Uterus (tissue), 4 donors: Measurements from ENCODE around the gene C2CD2L. TPM values are rescaled to one million over a fixed set of nuclear protein-coding genes. Genes with fewer than 3 reads are reported as not detected.

Experiments used
- DNase-seq, 2 donors: peaks; one replicate each; pipeline ENCODE4 v3.0.0-alpha.2; 2019 to 2020
- H3K27ac ChIP-seq, 2 donors: fragments of 200-600 bp; sonication (generic); 1 replicate in 1 of 2; 2 replicates in 1 of 2; pipeline ENCODE4 v1.5.1; 2016 to 2018
- H3K27me3 ChIP-seq, 2 donors: fragments of 200-600 bp; sonication (generic); one replicate each; pipeline ENCODE4 v1.5.1; 2018 to 2019; ENCODE audit warnings: control low read depth in 1 of 2
- H3K36me3 ChIP-seq, 2 donors: fragments of 200-600 bp; sonication (generic); one replicate each; pipeline ENCODE4 v1.5.1; 2019; ENCODE audit warnings: control low read depth in 1 of 2
- H3K4me1 ChIP-seq, 2 donors: fragments of 200-600 bp; sonication (generic); one replicate each; pipeline ENCODE4 v1.5.1; 2018 to 2019; ENCODE audit warnings: control low read depth in 1 of 2
- H3K4me3 ChIP-seq, 2 donors: fragments of 200-600 bp; sonication (generic); 1 replicate in 1 of 2; 2 replicates in 1 of 2; pipeline ENCODE4 v1.5.1; 2018 to 2019; ENCODE audit warnings: mild to moderate bottlenecking in 1 of 2
- H3K9me3 ChIP-seq, 2 donors: fragments of 200-600 bp; sonication (generic); one replicate each; pipeline ENCODE4 v1.5.1; 2019; ENCODE audit warnings: control low read depth in 1 of 2
- CTCF ChIP-seq, 4 experiments: fragments of 200-600 bp in 2 of 4; fragments of 450-650 bp in 2 of 4; sonication (generic) in 2 of 4; IDR thresholded peaks; one replicate each; pipeline ENCODE4 v1.5.1; 2016 to 2019; ENCODE audit warnings: antibody characterized with exemption in 4 of 4, mild to moderate bottlenecking in 2 of 4, moderate library complexity in 1 of 4
- POLR2A ChIP-seq, 2 donors: fragments of 450-650 bp; IDR thresholded peaks; one replicate each; pipeline ENCODE4 v1.6.1; 2016; ENCODE audit warnings: antibody characterized with exemption in 2 of 2, mild to moderate bottlenecking in 1 of 2, moderate library complexity in 1 of 2
- intact Hi-C: fragments of 100-400 bp; cut with DNase I; formaldehyde crosslinking; loops from one replicate; pipeline ENCODE4 v1.15.1; 2023; ENCODE audit warnings: low total_unique reads
- total RNA-seq, 4 donors: library from RNA; depleted of rRNA in 3 of 4; stranded (reverse); fragments of >200 nt in 3 of 4; gene quantifications; one replicate each; pipeline versions ENCODE4 v1.1.0 to v1.2.4, GENCODE V29; 2014 to 2023
- donor health status: DM: yes; HTN: yes; CAD: no.

Gene C2CD2L
- total RNA-seq, 4 donors from 2014 or later = 1.8 to 14.3 (median 2.7) TPM

- no peak for TF ChIP-seq POLR2A (IDR thresholded peaks at IDR 0.05)
- Histone ChIP-seq H3K9me3 (no peaks in the 10 kb centered on the region), H3K27me3 (no peaks in the 10 kb centered on the region), H3K4me3 (no peak overlapping the region), H3K4me1 (peaks cover 0 to 4% of the 10 kb centered on the region in 2 donors), H3K27ac (no peak overlapping the region), H3K36me3 (no peaks in the 10 kb centered on the region)
- no peak for DNase-seq
- intact Hi-C loops = no loop called here
These were observed 3.3 kb downstream of the C2CD2L start for GRCh38 chr11:119110439-119110838.

- no peak for DNase-seq
- H3K36me3 ChIP-seq = no peaks in the 10 kb centered on the region
- TF ChIP-seq CTCF (IDR thresholded peaks at IDR 0.05) = no peak
- no peak for TF ChIP-seq POLR2A (IDR thresholded peaks at IDR 0.05)
These were observed 4.3 kb downstream of the C2CD2L start for GRCh38 chr11:119111361-119111925.

GRCh38 chr11:119112314-119113020, 5.3 kb downstream of the C2CD2L start:
- TF ChIP-seq POLR2A (IDR thresholded peaks at IDR 0.05) (no peak), CTCF (IDR thresholded peaks at IDR 0.05) (no peak)
- H3K27ac ChIP-seq = no peak overlapping the region
- no peaks in the 10 kb centered on the region for H3K4me1 ChIP-seq
- H3K4me3 ChIP-seq = no peak overlapping the region
- H3K36me3 ChIP-seq = no peaks in the 10 kb centered on the region
- no peak for DNase-seq
- H3K27me3 ChIP-seq = no peaks in the 10 kb centered on the region
- intact Hi-C loops = no loop called here
- H3K9me3 ChIP-seq = no peaks in the 10 kb centered on the region

More at GRCh38 chr11:119111361-119111925, 4.3 kb downstream of the C2CD2L start:
- no peaks in the 10 kb centered on the region for H3K9me3 ChIP-seq
- H3K27ac ChIP-seq = no peak overlapping the region
- intact Hi-C loops = no loop called here
- no peak overlapping the region for H3K4me3 ChIP-seq
- H3K27me3 ChIP-seq = no peaks in the 10 kb centered on the region
- peaks cover 0 to 3% of the 10 kb centered on the region in 2 donors for H3K4me1 ChIP-seq

GRCh38 chr11:119113716-119114115, 6.6 kb downstream of the C2CD2L start:
- no peaks in the 10 kb centered on the region for H3K9me3 ChIP-seq
- no peak overlapping the region for H3K4me3 ChIP-seq
- no peaks in the 10 kb centered on the region for H3K27me3 ChIP-seq
- no peak overlapping the region for H3K27ac ChIP-seq
- TF ChIP-seq CTCF (IDR thresholded peaks at IDR 0.05) (no peak), POLR2A (IDR thresholded peaks at IDR 0.05) (no peak)
- no peaks in the 10 kb centered on the region for H3K36me3 ChIP-seq
- intact Hi-C loops = no loop called here
- no peaks in the 10 kb centered on the region for H3K4me1 ChIP-seq
- DNase-seq = no peak

GRCh38 chr11:119114351-119114750, 7.2 kb downstream of the C2CD2L start:
- DNase-seq = no peak
- Histone ChIP-seq H3K27ac (no peak overlapping the region), H3K36me3 (no peaks in the 10 kb centered on the region), H3K9me3 (no peaks in the 10 kb centered on the region), H3K4me1 (no peaks in the 10 kb centered on the region), H3K27me3 (no peaks in the 10 kb centered on the region), H3K4me3 (no peak overlapping the region)
- TF ChIP-seq CTCF (IDR thresholded peaks at IDR 0.05) = no peak
- no peak for TF ChIP-seq POLR2A (IDR thresholded peaks at IDR 0.05)
- intact Hi-C loops = no loop called here
